ENCODE data around the gene CTSO.
A peak's percentile ranks its signal among the peaks of the same experiment; 100 is the strongest.
"Not testable (repeated sequence)": the region's sequence is repeated elsewhere in the genome, so short reads cannot be mapped to it uniquely, and the experiment has no call there.

CTSO gene

GRCh38 chr4:155954118-155954685 is 536 bp upstream of the CTSO start:
- no peak for DNase-seq

- no peak for DNase-seq
Measured at GRCh38 chr4:155952501-155952901, 1.2 kb downstream of the CTSO start.

DNA sequence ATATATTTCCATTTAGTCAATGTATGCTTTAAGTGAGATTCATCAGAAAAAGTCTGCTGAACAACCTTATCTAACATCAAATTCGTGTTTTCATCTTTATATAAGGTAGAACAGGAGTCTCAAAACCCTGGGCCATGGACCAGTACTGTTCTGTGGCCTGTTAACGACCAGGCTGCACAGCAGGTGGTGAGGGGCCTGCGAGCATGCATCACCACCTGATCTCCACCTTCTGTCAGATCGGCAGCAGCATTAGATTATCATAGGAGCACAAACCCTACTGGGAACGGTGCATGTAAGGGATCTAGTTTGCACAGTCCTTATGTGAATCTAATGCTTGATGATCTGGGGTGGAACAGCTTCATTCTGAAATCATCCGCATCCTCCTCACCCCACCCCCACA is 3.2 kb downstream of the CTSO start:
- no peak for DNase-seq

- DNase-seq = no peak
Measured at GRCh38 chr4:155948541-155948940, 5.1 kb downstream of the CTSO start.

GRCh38 chr4:155946486-155946885 is 7.2 kb downstream of the CTSO start:
- no peak for DNase-seq

- no peak for DNase-seq
Measured at GRCh38 chr4:155944516-155944915, 9.2 kb downstream of the CTSO start.

- no peak for DNase-seq
Measured at GRCh38 chr4:155943605-155944291, 9.9 kb downstream of the CTSO start.

GRCh38 chr4:155941820-155942219 is 11.8 kb downstream of the CTSO start:
- peak; percentile 72 for DNase-seq

DNA sequence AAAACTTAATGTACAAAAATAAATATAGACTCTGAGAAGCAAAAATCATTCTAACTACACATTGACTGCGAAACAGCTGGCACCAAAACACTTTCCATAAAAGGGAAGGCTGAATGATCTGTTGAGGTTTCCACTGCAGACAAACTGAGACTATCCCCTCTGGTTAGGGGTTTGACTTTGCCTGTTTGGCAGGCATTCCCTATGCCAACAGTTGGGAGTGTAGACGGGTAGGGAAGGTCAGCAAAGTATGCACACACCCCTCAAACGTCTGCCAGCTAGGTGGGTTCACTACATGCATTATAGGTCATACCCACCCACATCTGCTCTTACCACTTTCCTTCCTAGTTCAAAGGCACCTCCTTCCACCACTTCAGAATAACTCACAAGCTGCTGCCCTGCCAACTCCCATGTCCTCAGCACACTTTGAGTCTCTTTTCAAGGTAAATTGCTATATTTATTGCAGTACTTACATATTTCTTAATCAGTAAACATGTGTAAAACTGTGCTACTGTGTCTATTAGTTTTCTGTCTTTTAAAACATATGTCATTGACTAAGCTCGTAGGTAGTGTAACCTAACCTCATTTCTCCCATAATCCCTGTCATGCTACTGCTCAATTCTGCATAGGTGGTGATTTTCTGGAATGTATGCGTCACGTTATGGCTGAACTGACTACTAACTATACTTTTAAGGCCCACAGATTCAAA is 12.4 kb downstream of the CTSO start:
- no peak for DNase-seq

GRCh38 chr4:155935389-155935986 is 18.2 kb downstream of the CTSO start:
- no peak for DNase-seq

GRCh38 chr4:155934634-155935033 is 19.0 kb downstream of the CTSO start:
- DNase-seq = not testable (repeated sequence)

GRCh38 chr4:155931634-155932033 is 22.0 kb downstream of the CTSO start:
- no peak for DNase-seq

DNA sequence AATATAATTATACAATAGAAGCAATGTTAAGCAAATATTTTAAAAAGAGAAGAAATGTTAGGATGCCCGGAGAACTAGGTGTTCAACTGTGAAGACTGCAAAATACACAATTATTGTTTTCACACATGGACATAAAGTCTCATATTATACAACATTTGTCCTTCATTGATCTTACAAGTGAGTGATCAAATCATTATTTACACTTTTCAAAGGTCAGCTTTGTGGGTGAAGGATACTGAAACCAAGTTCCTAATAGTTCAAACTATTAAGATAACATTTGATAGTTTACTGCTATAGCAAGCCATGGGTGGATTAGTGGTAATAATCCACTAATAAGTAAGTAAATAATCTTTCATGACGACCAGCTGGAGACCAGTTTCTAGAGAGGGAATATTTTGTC is 23.3 kb downstream of the CTSO start:
- no peak for DNase-seq

DNA sequence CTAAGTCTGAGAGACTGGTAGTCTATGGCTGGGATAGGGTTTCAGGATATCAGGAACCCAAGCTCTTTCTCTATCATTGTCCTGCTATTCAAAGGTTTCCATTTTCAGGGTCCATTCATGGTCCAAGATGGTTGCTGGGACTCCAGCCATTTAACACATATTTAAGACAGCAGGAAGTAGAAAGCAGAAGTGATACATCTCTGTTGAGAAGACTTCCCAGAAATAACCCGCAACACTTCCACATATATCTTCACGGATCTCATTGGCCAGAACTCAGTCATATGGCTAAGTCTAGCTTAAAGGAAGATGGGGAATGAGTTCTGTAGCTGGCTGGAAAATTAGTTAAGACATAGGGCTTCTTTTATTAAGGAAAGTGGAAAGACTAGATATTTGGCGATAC is 23.8 kb downstream of the CTSO start:
- DNase-seq = no peak

DNA sequence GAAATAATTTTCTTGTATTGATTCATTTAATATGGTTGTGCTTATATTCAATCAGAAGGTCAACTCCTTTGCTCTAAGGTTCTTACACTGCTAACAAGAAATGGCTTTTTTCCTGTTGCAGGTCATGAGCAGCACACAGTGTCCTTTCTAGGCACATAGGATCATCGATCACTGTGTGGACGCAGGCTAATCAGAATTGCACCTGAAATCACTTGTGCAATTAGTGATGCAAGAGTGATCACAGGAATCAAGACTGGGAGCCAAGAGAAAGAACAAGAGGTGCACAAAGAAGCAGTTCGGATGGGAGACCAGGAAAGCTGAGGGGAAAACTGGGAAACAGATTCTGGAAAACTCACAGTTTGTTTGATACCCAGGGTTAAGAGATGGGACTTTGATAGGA is 29.0 kb downstream of the CTSO start:
- no peak for DNase-seq

- no peak for DNase-seq
Measured at GRCh38 chr4:155921597-155921996, 32.1 kb downstream of the CTSO start.

DNA sequence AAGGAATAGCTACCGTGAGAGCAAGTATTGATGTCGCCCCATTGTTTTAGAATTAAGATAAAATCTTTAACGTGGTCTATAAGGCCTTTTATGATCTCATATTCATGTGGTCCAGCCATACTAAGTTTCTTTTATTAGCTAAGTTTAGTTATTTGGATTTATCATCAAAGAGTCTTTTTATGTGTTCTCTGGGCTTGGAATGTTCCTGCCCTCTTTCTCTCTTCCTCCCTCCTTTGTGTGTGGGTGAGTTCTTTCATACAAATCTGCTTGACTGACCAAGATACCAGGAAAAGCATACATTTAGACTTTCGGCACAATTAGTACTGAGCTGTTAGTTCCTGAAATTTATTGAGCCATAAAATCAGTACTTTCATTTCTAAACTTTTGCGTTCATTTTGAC is 38.9 kb downstream of the CTSO start:
- DNase-seq = no peak

- no peak for DNase-seq
Measured at GRCh38 chr4:155911905-155912304, 41.8 kb downstream of the CTSO start.

GRCh38 chr4:155909615-155910226 is 43.9 kb downstream of the CTSO start:
- no peak for DNase-seq

GRCh38 chr4:155908187-155909139 is 45.2 kb downstream of the CTSO start:
- DNase-seq = no peak

DNA sequence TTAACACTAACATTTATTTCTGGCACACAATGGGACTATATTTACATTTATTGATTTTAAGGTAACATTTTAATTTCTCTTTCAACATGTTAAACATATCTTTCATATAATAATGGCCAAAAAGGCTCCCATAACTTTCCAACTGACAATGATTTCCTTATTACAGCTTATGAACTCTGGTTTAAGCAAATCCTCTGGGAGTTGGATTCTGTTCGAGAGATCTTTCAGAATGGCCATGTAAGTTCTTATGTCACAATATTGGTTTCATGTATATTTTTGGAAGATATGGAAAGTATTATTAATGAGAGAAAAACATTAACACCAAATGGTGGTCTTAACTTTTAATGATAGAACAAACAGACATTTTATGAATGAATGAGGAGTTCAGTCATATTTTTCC is 46.1 kb downstream of the CTSO start:
- no peak for DNase-seq

DNA sequence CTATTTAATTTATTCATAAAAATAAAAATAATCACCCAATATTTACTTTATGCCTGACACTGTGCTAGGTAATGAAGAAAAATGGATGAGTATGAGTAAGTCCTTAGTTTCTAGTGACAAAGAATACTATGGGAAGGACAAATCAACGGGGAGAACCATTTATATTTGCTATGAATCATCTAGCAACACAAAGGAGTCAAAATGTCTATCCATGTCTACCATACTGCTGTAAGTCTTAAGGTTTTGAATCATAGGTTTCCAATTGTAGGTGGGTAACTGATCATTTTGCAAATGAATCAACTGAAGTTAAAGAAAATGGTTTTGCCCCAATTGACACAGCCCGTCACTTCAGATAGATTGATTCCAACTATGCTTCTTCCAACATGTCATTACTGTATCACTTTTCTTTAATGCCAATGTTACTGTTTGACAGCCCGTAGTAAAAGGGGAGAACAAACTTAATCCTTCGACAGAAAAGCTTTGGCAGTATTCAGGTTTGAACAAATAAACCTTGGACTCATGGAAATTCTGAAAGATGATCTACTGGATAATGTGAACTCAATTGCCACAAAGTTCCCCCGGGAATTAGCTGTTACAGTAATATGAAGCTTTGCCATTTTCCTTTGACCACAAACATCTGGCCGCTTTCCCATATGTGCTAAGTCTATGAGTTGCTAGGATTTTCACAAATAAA is 47.0 kb downstream of the CTSO start:
- peak; percentile 90 for DNase-seq

Measured in NCI-H2227 treated with DMSO at 0.1 percent for 48 hours (cell line).